ENCODE measurements around the gene LGR6. TPM values are rescaled to one million over a fixed set of nuclear protein-coding genes. Genes with fewer than 3 reads are reported as not detected.
"Not testable (repeated sequence)": the region's sequence is repeated elsewhere in the genome, so short reads cannot be mapped to it uniquely, and the experiment has no call there.

The LGR6 gene
- total RNA-seq, 1 donor from 2014 or later = 1.8 TPM

GRCh38 chr1:202238914-202239313, 45.3 kb downstream of the LGR6 start:
- Mint-ChIP-seq H3K27ac (ENCODE audit: unreplicated experiment) (no peak overlapping the region), H3K4me3 (ENCODE audit: unreplicated experiment) (no peak overlapping the region), H3K36me3 (ENCODE audit: low read depth) (no peaks in the 10 kb centered on the region), H3K4me1 (ENCODE audit: low read depth) (peaks cover 63% of the 10 kb centered on the region), H3K27me3 (ENCODE audit: low read depth) (no peaks in the 10 kb centered on the region), H3K9me3 (ENCODE audit: low read depth) (no peaks in the 10 kb centered on the region)
- DNase-seq (ENCODE audit: low spot score) = no peak
- TF ChIP-seq CTCF (IDR thresholded peaks at IDR 0.05) = no peak

GRCh38 chr1:202240226-202240625, 46.6 kb downstream of the LGR6 start:
- peaks cover 50% of the 10 kb centered on the region for H3K4me1 Mint-ChIP-seq (ENCODE audit: low read depth)
- H3K4me3 Mint-ChIP-seq (ENCODE audit: unreplicated experiment); H3K9me3 Mint-ChIP-seq (ENCODE audit: low read depth); H3K27me3 Mint-ChIP-seq (ENCODE audit: low read depth); H3K27ac Mint-ChIP-seq (ENCODE audit: unreplicated experiment); H3K36me3 Mint-ChIP-seq (ENCODE audit: low read depth); DNase-seq (ENCODE audit: low spot score): not testable (repeated sequence)

GRCh38 chr1:202240956-202241355, 47.4 kb downstream of the LGR6 start:
- Mint-ChIP-seq H3K36me3 (ENCODE audit: low read depth) (no peaks in the 10 kb centered on the region), H3K4me3 (ENCODE audit: unreplicated experiment) (no peak overlapping the region), H3K27ac (ENCODE audit: unreplicated experiment) (peak overlapping the region; percentile 56), H3K4me1 (ENCODE audit: low read depth) (peaks cover 43% of the 10 kb centered on the region), H3K9me3 (ENCODE audit: low read depth) (no peaks in the 10 kb centered on the region), H3K27me3 (ENCODE audit: low read depth) (no peaks in the 10 kb centered on the region)
- no peak for DNase-seq (ENCODE audit: low spot score)
- no peak for TF ChIP-seq CTCF (IDR thresholded peaks at IDR 0.05)

- Mint-ChIP-seq H3K4me1 (ENCODE audit: low read depth) (peaks cover 37% of the 10 kb centered on the region), H3K4me3 (ENCODE audit: unreplicated experiment) (no peak overlapping the region), H3K36me3 (ENCODE audit: low read depth) (no peaks in the 10 kb centered on the region), H3K27ac (ENCODE audit: unreplicated experiment) (peak overlapping the region; percentile 56), H3K9me3 (ENCODE audit: low read depth) (no peaks in the 10 kb centered on the region), H3K27me3 (ENCODE audit: low read depth) (no peaks in the 10 kb centered on the region)
- DNase-seq (ENCODE audit: low spot score) = no peak
- no peak for TF ChIP-seq CTCF (IDR thresholded peaks at IDR 0.05)
Observed at GRCh38 chr1:202241376-202242079, 47.9 kb downstream of the LGR6 start.

- Mint-ChIP-seq H3K4me1 (ENCODE audit: low read depth) (peaks cover 32% of the 10 kb centered on the region), H3K27me3 (ENCODE audit: low read depth) (no peaks in the 10 kb centered on the region), H3K27ac (ENCODE audit: unreplicated experiment) (no peak overlapping the region), H3K9me3 (ENCODE audit: low read depth) (no peaks in the 10 kb centered on the region), H3K4me3 (ENCODE audit: unreplicated experiment) (no peak overlapping the region), H3K36me3 (ENCODE audit: low read depth) (no peaks in the 10 kb centered on the region)
- no peak for DNase-seq (ENCODE audit: low spot score)
- TF ChIP-seq CTCF (IDR thresholded peaks at IDR 0.05) = no peak
Observed at GRCh38 chr1:202242080-202242419, 48.5 kb downstream of the LGR6 start.

- no peaks in the 10 kb centered on the region for H3K36me3 Mint-ChIP-seq (ENCODE audit: low read depth)
- no peak for DNase-seq (ENCODE audit: low spot score)
- no peak overlapping the region for H3K27ac Mint-ChIP-seq (ENCODE audit: unreplicated experiment)
- no peaks in the 10 kb centered on the region for H3K27me3 Mint-ChIP-seq (ENCODE audit: low read depth)
- no peak overlapping the region for H3K4me3 Mint-ChIP-seq (ENCODE audit: unreplicated experiment)
- peaks cover 23% of the 10 kb centered on the region for H3K4me1 Mint-ChIP-seq (ENCODE audit: low read depth)
- no peaks in the 10 kb centered on the region for H3K9me3 Mint-ChIP-seq (ENCODE audit: low read depth)
- TF ChIP-seq CTCF (IDR thresholded peaks at IDR 0.05) = no peak
Observed at GRCh38 chr1:202243006-202243405, 49.4 kb downstream of the LGR6 start.
